Nephron (organoid): ENCODE results near the gene P4HTM.

Source experiments
- H3K27ac Mint-ChIP-seq, 3 experiments: 2 replicates each; pipeline ENCODE4 v1.8.0; 2020; ENCODE audit warnings: mixed read lengths in 3 of 3, mild to moderate bottlenecking in 2 of 3, moderate library complexity in 1 of 3
- H3K27me3 Mint-ChIP-seq: 2 replicates; pipeline ENCODE4 v1.8.0; 2021; ENCODE audit warnings: low read depth, mild to moderate bottlenecking, moderate library complexity, mixed read lengths
- H3K36me3 Mint-ChIP-seq: 2 replicates; pipeline ENCODE4 v1.8.0; 2020; ENCODE audit warnings: low read depth, mixed read lengths
- H3K4me1 Mint-ChIP-seq: 2 replicates; pipeline ENCODE4 v1.8.0; 2020; ENCODE audit warnings: mixed read lengths
- H3K4me3 Mint-ChIP-seq, 3 experiments: 2 replicates each; pipeline ENCODE4 v1.8.0; 2020; ENCODE audit warnings: mild to moderate bottlenecking in 3 of 3, mixed read lengths in 3 of 3, moderate library complexity in 2 of 3
- H3K9me3 Mint-ChIP-seq: 2 replicates; pipeline ENCODE4 v1.8.0; 2020; ENCODE audit warnings: mixed read lengths
- TF ChIP-seq, protein P1 (sequence below), 3 experiments: fragments of 200-600 bp; sonication (generic); IDR thresholded peaks; one replicate each; pipeline ENCODE4 v1.5.0; 2021; ENCODE audit warnings: antibody characterized with exemption in 3 of 3; ENCODE audit not compliant: unreplicated experiment in 3 of 3

The P4HTM gene

DNA sequence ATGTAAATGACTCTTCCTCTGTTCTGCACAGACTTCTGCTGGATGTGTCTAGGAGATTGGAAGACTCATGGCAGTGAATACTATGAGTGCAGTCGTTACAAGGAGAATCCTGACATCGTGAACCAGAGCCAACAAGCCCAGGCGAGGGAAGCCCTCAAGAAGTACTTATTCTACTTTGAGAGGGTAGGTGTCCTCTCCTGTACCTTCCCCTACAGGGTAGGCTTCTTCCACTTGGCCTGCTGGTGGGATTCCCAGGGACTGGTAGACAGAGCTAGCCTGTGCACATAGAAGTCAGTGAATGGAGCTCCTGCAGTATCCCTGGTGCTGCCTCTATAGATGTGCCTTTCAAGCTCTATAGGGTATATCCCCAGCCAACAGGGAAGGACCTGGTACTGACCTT lies 10.6 kb upstream of the P4HTM start:
- no peaks in the 10 kb centered on the region for H3K27me3 Mint-ChIP-seq
- no peak overlapping the region for H3K4me3 Mint-ChIP-seq
- TF ChIP-seq, protein P1, sequence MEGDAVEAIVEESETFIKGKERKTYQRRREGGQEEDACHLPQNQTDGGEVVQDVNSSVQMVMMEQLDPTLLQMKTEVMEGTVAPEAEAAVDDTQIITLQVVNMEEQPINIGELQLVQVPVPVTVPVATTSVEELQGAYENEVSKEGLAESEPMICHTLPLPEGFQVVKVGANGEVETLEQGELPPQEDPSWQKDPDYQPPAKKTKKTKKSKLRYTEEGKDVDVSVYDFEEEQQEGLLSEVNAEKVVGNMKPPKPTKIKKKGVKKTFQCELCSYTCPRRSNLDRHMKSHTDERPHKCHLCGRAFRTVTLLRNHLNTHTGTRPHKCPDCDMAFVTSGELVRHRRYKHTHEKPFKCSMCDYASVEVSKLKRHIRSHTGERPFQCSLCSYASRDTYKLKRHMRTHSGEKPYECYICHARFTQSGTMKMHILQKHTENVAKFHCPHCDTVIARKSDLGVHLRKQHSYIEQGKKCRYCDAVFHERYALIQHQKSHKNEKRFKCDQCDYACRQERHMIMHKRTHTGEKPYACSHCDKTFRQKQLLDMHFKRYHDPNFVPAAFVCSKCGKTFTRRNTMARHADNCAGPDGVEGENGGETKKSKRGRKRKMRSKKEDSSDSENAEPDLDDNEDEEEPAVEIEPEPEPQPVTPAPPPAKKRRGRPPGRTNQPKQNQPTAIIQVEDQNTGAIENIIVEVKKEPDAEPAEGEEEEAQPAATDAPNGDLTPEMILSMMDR (IDR thresholded peaks at IDR 0.05; ENCODE audit: unreplicated experiment in 3 of 3): no peak
- H3K27ac Mint-ChIP-seq: no peak overlapping the region
- peaks cover 67% of the 10 kb centered on the region for H3K36me3 Mint-ChIP-seq
- H3K9me3 Mint-ChIP-seq: no peaks in the 10 kb centered on the region
- no peaks in the 10 kb centered on the region for H3K4me1 Mint-ChIP-seq

DNA sequence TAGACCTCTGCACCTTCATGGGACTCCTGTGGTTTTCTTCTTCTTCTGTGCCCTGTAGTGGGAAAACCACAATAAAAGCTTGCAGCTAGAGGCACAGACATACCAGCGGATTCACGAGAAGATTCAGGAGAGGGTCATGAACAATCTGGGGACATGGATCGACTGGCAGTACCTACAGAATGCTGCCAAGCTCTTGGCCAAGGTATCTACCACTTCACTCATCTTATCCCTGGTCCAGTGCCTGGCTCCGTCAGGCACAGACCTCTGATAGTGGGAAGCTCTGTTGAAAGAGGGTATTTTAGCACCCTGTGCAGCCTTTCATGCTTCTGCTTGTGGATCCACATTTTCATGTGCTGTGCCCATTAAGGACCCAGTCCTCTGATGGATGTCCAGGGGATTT lies 9.7 kb upstream of the P4HTM start:
- no peaks in the 10 kb centered on the region for H3K9me3 Mint-ChIP-seq
- no peaks in the 10 kb centered on the region for H3K4me1 Mint-ChIP-seq
- no peak overlapping the region for H3K27ac Mint-ChIP-seq
- no peaks in the 10 kb centered on the region for H3K27me3 Mint-ChIP-seq
- TF ChIP-seq, protein P1 (IDR thresholded peaks at IDR 0.05; ENCODE audit: unreplicated experiment in 3 of 3): no peak
- H3K36me3 Mint-ChIP-seq: peaks cover 59% of the 10 kb centered on the region
- no peak overlapping the region for H3K4me3 Mint-ChIP-seq

DNA sequence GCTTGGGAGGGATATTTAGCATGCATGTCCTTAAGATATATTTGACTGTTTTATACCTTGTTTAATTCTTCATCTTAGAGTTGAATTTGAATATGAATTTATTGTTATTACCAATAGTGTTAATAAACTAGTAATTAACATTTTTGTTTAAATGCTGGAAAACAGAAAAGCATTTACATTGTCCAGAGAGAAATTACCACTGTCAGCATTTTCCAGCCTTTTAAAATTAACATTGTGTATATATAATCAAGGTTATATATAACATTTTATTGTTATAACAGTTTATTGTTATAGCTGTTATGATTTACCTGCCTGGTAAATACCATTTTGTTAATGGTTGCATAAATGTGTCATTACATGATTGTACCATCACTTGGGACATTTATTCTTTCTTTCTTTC lies 8.0 kb upstream of the P4HTM start:
- TF ChIP-seq, protein P1 (IDR thresholded peaks at IDR 0.05; ENCODE audit: unreplicated experiment in 3 of 3): no peak
- no peaks in the 10 kb centered on the region for H3K27me3 Mint-ChIP-seq
- H3K27ac Mint-ChIP-seq: no peak overlapping the region
- no peak overlapping the region for H3K4me3 Mint-ChIP-seq
- H3K4me1 Mint-ChIP-seq: no peaks in the 10 kb centered on the region
- peaks cover 44% of the 10 kb centered on the region for H3K36me3 Mint-ChIP-seq
- H3K9me3 Mint-ChIP-seq: no peaks in the 10 kb centered on the region

DNA sequence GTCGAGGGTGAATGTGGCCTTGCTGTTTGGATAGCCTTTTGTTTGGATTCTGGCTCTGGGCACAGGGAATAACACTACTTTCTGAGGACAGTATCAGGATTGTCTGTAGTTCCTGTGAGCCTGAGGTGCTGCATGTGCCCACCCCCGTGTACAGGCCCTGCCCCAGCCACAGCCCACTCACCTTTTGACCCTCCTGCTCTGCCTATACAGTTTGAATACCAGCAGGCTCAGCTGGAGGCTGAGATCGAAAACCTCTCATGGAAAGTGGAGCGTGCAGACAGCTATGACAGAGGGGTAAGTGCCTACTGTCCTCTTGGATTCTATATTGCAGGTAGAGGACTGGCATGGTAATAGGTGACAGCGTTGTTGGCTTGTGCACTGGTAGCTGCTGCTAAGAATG lies 7.4 kb upstream of the P4HTM start:
- H3K36me3 Mint-ChIP-seq: peaks cover 44% of the 10 kb centered on the region
- no peaks in the 10 kb centered on the region for H3K9me3 Mint-ChIP-seq
- no peaks in the 10 kb centered on the region for H3K27me3 Mint-ChIP-seq
- TF ChIP-seq, protein P1 (IDR thresholded peaks at IDR 0.05; ENCODE audit: unreplicated experiment in 3 of 3): no peak
- H3K4me3 Mint-ChIP-seq: no peak overlapping the region
- H3K4me1 Mint-ChIP-seq: peaks cover under 1% of the 10 kb centered on the region
- no peak overlapping the region for H3K27ac Mint-ChIP-seq

DNA sequence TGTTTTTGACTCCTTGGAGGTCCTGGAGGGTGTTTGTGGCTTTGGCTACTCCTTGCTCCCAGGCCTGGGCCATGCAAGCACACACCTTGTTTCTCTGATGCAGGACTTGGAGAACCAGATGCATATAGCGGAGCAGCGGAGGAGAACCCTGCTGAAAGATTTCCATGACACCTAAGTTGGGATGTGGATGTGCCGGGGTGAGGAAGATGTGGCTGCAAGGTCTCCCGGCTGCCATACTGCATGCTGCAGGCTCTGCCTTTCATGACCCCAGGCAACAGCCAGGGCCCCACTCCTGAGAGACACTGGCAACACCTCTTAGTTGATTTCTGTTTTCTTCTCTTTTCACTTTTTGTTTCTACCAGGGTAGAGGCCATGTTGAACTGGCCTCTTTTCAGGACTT lies 6.9 kb upstream of the P4HTM start:
- no peaks in the 10 kb centered on the region for H3K27me3 Mint-ChIP-seq
- peaks cover 41% of the 10 kb centered on the region for H3K36me3 Mint-ChIP-seq
- no peak overlapping the region for H3K4me3 Mint-ChIP-seq
- H3K4me1 Mint-ChIP-seq: peaks cover 5% of the 10 kb centered on the region
- H3K9me3 Mint-ChIP-seq: no peaks in the 10 kb centered on the region
- no peak overlapping the region for H3K27ac Mint-ChIP-seq
- TF ChIP-seq, protein P1 (IDR thresholded peaks at IDR 0.05; ENCODE audit: unreplicated experiment in 3 of 3): no peak

DNA sequence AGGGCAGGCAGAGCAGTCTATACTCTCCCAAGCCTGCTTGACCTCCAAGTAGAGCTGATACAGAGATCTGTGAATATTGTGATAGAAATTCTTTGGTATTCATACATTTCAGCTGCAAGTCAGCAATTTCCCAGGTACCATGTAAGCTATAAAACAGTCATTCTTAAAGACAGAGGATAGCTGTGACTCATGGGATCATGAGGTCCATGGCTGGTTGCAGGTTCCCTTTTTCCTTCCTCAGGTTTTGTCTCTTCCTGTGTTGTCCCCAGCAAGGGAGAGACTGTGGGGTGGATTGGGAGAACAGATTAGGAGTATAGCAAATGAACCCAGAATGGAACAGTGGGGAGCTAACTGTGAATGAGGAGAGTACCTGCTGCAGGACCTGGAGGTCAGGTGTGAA lies 5.4 kb upstream of the P4HTM start:
- H3K4me3 Mint-ChIP-seq: no peak overlapping the region
- no peaks in the 10 kb centered on the region for H3K27me3 Mint-ChIP-seq
- H3K36me3 Mint-ChIP-seq: peaks cover 33% of the 10 kb centered on the region
- no peaks in the 10 kb centered on the region for H3K9me3 Mint-ChIP-seq
- H3K4me1 Mint-ChIP-seq: peaks cover 15% of the 10 kb centered on the region
- no peak overlapping the region for H3K27ac Mint-ChIP-seq
- TF ChIP-seq, protein P1 (IDR thresholded peaks at IDR 0.05; ENCODE audit: unreplicated experiment in 3 of 3): no peak
